Lower leg skin (tissue), 3 donors: ENCODE results near the gene ST6GALNAC3.

ENCODE experiments used
- CTCF ChIP-seq, 3 donors: fragments of 450-650 bp; IDR thresholded peaks; one replicate each; pipeline ENCODE4 v1.5.1; 2016; ENCODE audit warnings: antibody characterized with exemption in 3 of 3, mild to moderate bottlenecking in 3 of 3, moderate library complexity in 2 of 3
- POLR2A ChIP-seq, 2 donors: fragments of 450-650 bp; IDR thresholded peaks; one replicate each; pipeline ENCODE4 v1.6.1; 2016 to 2017; ENCODE audit warnings: antibody characterized with exemption in 2 of 2, mild to moderate bottlenecking in 1 of 2, moderate library complexity in 1 of 2

GRCh38 chr1:76148460-76148859 lies 73.9 kb downstream of the ST6GALNAC3 start:
- TF ChIP-seq CTCF (IDR thresholded peaks at IDR 0.05) (no peak), POLR2A (IDR thresholded peaks at IDR 0.05) (no peak)
